ENCODE data around the gene CTAG1A.
"Not testable (repeated sequence)": the region's sequence is repeated elsewhere in the genome, so short reads cannot be mapped to it uniquely, and the experiment has no call there.

Gene CTAG1A

DNA sequence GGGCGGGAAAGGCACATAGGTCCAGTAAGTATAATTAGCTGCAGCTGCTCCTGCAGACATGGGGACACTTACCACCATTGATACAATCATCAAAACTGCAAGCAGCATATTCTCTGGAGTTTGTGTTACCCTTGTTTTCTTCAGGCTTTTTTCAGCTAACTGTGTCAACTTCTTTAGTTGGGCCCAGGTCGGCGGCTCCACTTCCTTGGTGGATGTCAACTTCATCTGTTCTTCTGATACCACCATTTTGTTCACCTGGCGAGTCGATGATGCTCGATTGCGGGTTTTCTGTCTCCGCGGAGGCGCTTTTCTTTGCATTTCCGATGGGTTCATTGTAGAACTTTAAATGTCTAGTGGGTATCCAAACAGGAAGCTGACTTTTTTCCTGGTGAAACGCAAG, 26.2 kb downstream of the CTAG1A start:
- not testable (repeated sequence) for H3K9me3 Mint-ChIP-seq; DNase-seq (ENCODE audit: low spot score); H3K27ac Mint-ChIP-seq; H3K4me1 Mint-ChIP-seq (ENCODE audit: low read depth); H3K36me3 Mint-ChIP-seq (ENCODE audit: low read depth); H3K4me3 Mint-ChIP-seq; H3K27me3 Mint-ChIP-seq (ENCODE audit: low read depth)

DNA sequence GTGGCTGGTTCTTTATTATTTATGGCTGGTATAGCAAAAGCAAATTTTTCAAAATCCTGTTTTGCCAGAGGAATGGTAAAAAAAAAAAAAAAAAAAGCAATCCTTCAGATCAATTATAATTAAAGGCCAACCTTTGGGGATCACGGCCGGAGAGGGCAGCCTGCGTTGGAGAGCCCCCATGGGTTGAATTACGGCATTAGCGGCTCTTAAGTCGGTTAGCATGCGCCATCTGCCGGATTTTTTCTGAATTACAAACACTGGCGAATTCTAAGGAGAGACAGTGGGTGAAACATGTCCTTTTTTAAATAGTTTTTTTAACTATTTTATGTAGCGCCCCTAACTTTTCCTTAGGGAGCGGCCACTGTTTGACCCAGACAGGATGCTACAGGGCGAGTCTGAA, 28.7 kb downstream of the CTAG1A start:
- H3K9me3 Mint-ChIP-seq; H3K27ac Mint-ChIP-seq; DNase-seq (ENCODE audit: low spot score); H3K4me1 Mint-ChIP-seq (ENCODE audit: low read depth); H3K36me3 Mint-ChIP-seq (ENCODE audit: low read depth); H3K4me3 Mint-ChIP-seq; H3K27me3 Mint-ChIP-seq (ENCODE audit: low read depth): not testable (repeated sequence)

DNA sequence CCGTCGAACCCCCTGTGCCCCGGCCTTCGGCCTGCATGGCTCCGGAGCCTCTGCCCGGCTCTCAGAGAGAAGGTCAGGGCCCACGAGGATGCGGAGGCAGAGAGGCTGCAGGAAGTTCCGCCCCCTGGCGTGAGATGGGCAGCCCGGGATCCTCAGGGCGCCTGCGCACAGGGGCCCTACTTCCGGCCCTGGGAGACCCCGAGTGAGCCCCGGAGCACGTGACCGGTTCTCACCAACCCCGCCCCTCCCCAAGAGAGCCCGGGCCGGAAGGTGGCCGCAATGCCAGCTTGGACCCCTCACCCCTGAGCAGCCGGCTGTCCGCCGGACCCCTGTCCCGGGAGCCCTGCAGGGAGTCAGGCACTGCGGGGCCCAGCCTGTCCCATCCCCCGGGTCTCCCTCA, 34.2 kb downstream of the CTAG1A start, which contains the start of gene CTAG1B:
Gene CTAG1B (minus strand): TSS at position 101 of the 400 bp plus-strand sequence. CDS start 64 bp downstream, at position 37.
- not testable (repeated sequence) for H3K27ac Mint-ChIP-seq; DNase-seq (ENCODE audit: low spot score); H3K36me3 Mint-ChIP-seq (ENCODE audit: low read depth); H3K27me3 Mint-ChIP-seq (ENCODE audit: low read depth); H3K4me1 Mint-ChIP-seq (ENCODE audit: low read depth); H3K4me3 Mint-ChIP-seq; H3K9me3 Mint-ChIP-seq

DNA sequence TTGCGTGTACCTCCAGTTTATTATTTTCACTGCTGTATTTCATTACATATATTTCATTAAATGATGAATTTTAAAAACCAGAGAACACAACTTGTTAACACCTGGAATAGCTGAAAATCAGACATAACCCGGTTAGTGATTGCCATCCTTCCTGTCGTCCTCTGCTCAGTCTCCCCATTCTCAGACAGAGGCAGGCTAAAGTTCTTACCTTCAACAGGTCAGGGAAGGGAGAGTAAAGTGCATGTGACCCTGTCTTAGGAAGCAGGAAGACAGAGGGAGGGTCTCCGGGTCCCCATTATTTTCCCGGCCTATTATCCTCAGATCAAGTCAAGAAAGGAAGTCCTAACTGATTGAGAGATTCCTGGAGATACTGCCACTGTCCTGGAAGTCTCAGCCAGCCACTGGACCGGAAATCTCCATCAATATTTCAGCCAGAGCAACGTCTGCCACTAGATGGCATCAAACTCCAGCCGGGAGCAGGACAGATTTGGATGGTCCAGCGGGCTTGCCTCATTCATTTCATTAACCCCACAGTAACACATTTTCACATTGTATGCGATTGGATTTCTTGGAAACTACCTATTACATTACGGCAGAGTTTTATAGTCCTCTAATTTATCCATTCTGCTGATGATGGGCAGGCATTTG, 36.0 kb downstream of the CTAG1A start:
- not testable (repeated sequence) for H3K9me3 Mint-ChIP-seq; H3K27me3 Mint-ChIP-seq (ENCODE audit: low read depth); DNase-seq (ENCODE audit: low spot score); H3K4me1 Mint-ChIP-seq (ENCODE audit: low read depth); H3K36me3 Mint-ChIP-seq (ENCODE audit: low read depth); H3K27ac Mint-ChIP-seq; H3K4me3 Mint-ChIP-seq

DNA sequence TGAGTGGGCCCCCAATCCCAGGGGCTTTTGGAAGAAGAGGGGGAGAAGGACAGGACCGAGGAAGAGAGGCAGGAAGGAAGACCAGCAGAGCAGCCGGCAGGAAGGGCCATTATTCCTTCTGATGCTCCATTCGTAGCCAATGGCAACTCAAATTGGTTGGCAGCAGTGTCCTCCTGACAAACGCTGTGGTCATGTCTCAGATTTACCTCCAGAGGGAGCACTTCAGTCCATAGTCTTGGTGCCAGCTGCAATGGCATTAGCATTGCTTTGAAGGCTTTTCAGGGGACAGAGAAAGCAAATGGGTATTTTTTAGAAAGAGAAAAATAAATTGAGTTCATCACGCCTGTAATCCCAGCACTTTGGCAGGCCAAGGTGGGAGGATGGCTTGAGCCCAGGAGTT, 44.0 kb downstream of the CTAG1A start:
- not testable (repeated sequence) for H3K27ac Mint-ChIP-seq; H3K4me1 Mint-ChIP-seq (ENCODE audit: low read depth); DNase-seq (ENCODE audit: low spot score); H3K4me3 Mint-ChIP-seq; H3K9me3 Mint-ChIP-seq; H3K27me3 Mint-ChIP-seq (ENCODE audit: low read depth); H3K36me3 Mint-ChIP-seq (ENCODE audit: low read depth)

DNA sequence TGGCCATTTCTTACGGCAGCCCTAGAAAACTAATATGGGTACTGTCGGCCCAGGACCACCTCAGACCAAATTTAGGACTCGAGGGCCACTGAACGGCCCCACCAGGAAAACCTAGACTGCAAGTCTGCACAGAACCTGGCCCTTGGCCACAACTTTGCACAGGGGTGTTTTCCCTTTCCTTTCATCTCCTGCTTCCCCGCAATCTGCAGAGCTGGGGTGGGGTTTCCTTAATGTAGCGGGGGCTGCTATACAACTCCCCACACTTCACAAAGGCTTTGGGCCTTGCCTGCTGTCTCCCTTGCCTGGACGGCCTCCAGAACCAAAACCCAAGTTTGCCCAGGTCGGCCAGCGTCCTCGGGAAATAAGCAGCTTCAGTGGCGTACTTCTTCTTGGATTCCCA, 46.0 kb downstream of the CTAG1A start:
- H3K4me3 Mint-ChIP-seq; H3K4me1 Mint-ChIP-seq (ENCODE audit: low read depth); DNase-seq (ENCODE audit: low spot score); H3K27ac Mint-ChIP-seq; H3K27me3 Mint-ChIP-seq (ENCODE audit: low read depth); H3K36me3 Mint-ChIP-seq (ENCODE audit: low read depth); H3K9me3 Mint-ChIP-seq: not testable (repeated sequence)

DNA sequence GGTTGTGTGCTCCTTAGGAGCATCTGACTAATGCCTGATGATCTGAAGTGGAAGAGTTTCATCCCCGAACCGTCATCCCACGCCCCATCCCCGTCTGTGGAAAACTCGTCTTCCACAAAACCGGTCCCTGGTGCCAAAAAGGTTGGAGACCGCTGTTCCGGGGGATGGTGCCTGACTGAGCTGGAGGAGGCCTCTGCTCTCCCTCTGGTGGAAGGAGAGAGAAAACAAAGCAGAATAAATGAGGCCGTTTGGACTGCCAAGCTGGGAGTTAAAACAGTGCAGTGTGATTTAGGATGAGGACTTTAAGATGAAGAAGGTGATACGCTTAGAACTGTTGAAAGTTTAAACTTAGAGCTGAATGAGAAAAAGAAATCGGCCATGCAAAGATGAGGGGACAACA, 48.7 kb downstream of the CTAG1A start:
- not testable (repeated sequence) for H3K27ac Mint-ChIP-seq; H3K4me1 Mint-ChIP-seq (ENCODE audit: low read depth); H3K4me3 Mint-ChIP-seq; DNase-seq (ENCODE audit: low spot score); H3K9me3 Mint-ChIP-seq; H3K27me3 Mint-ChIP-seq (ENCODE audit: low read depth); H3K36me3 Mint-ChIP-seq (ENCODE audit: low read depth)
